Germinal center (tissue), 1 donor: ENCODE results near the gene KRABD2.
A peak's percentile ranks its signal among the peaks of the same experiment; 100 is the strongest.
"Not testable (repeated sequence)": the region's sequence is repeated elsewhere in the genome, so short reads cannot be mapped to it uniquely, and the experiment has no call there.

ENCODE experiments used
- DNase-seq: peaks from one replicate; pipeline ENCODE4 v3.0.0; 2012; ENCODE audit warnings: mixed read lengths, low spot score

The KRABD2 gene

GRCh38 chr17:8392674-8393469 is 16.4 kb upstream of the KRABD2 start:
- DNase-seq = no peak

GRCh38 chr17:8392274-8392673 is 15.8 kb upstream of the KRABD2 start:
- no peak for DNase-seq

- DNase-seq = no peak
These were observed 15.2 kb upstream of the KRABD2 start for GRCh38 chr17:8391711-8392110.

GRCh38 chr17:8387914-8388651 is 11.6 kb upstream of the KRABD2 start:
- DNase-seq = no peak

GRCh38 chr17:8386841-8387240 is 10.3 kb upstream of the KRABD2 start:
- no peak for DNase-seq

- no peak for DNase-seq
These were observed 8.4 kb upstream of the KRABD2 start for GRCh38 chr17:8384801-8385378.

GRCh38 chr17:8383143-8383822 is 6.8 kb upstream of the KRABD2 start, which contains the start of gene RPL26:
Gene RPL26, minus strand, starts transcription at chr17:8383193. Its CDS starts 883 bp downstream, at chr17:8382310.
- peak; percentile 93 for DNase-seq

GRCh38 chr17:8382880-8383142 is 6.3 kb upstream of the KRABD2 start:
- no peak for DNase-seq

GRCh38 chr17:8382052-8382879 is 5.8 kb upstream of the KRABD2 start:
- no peak for DNase-seq

GRCh38 chr17:8380049-8380448 is 3.5 kb upstream of the KRABD2 start:
- no peak for DNase-seq

GRCh38 chr17:8378117-8378516 is 1.6 kb upstream of the KRABD2 start:
- not testable (repeated sequence) for DNase-seq

- no peak for DNase-seq
These were observed 918 bp upstream of the KRABD2 start for GRCh38 chr17:8377422-8377821.

GRCh38 chr17:8375738-8376259 is 705 bp downstream of the KRABD2 start:
- no peak for DNase-seq

GRCh38 chr17:8373856-8374255 is 2.6 kb downstream of the KRABD2 start:
- DNase-seq = not testable (repeated sequence)

- DNase-seq = no peak
These were observed 4.1 kb downstream of the KRABD2 start for GRCh38 chr17:8372422-8372821.

GRCh38 chr17:8371786-8372185 is 4.7 kb downstream of the KRABD2 start:
- DNase-seq = no peak

- no peak for DNase-seq
These were observed 6.6 kb downstream of the KRABD2 start for GRCh38 chr17:8369944-8370343.

GRCh38 chr17:8368193-8368592 is 8.3 kb downstream of the KRABD2 start:
- no peak for DNase-seq

GRCh38 chr17:8366231-8366630 is 10.3 kb downstream of the KRABD2 start:
- no peak for DNase-seq

- DNase-seq = no peak
These were observed 11.4 kb downstream of the KRABD2 start for GRCh38 chr17:8365143-8365542.

- no peak for DNase-seq
These were observed 13.7 kb downstream of the KRABD2 start for GRCh38 chr17:8362651-8363332.
